GM13976 (cell line): ENCODE results near the gene GCSAM.

ENCODE experiments used
- DNase-seq: peaks from one replicate; pipeline ENCODE4 v3.0.0; 2012; ENCODE audit warnings: low spot score
- CTCF ChIP-seq: IDR thresholded peaks from 2 replicates; pipeline ENCODE4 v1.5.1; 2012; ENCODE audit warnings: borderline replicate concordance, mild to moderate bottlenecking; ENCODE audit not compliant: insufficient read depth; ENCODE audit errors: extremely low read depth, missing control alignments, control extremely low read depth
- in situ Hi-C: fragments of 300-500 bp; cut with MboI; formaldehyde crosslinking; loops from one replicate; pipeline ENCODE4 v1.12.0; 2022; ENCODE audit warnings: low sequenced_read_pairs, mixed read lengths, inconsistent platforms; ENCODE audit not compliant: unreplicated experiment

GCSAM gene

GRCh38 chr3:112115806-112116383 is 17.2 kb downstream of the GCSAM start:
- no peak for DNase-seq
- TF ChIP-seq CTCF: no peak
- in situ Hi-C loops: loop anchor here (10.0 kb wide), 1 partner anchor 379 kb away; the partner anchor contains the start of gene BTLA

DNA sequence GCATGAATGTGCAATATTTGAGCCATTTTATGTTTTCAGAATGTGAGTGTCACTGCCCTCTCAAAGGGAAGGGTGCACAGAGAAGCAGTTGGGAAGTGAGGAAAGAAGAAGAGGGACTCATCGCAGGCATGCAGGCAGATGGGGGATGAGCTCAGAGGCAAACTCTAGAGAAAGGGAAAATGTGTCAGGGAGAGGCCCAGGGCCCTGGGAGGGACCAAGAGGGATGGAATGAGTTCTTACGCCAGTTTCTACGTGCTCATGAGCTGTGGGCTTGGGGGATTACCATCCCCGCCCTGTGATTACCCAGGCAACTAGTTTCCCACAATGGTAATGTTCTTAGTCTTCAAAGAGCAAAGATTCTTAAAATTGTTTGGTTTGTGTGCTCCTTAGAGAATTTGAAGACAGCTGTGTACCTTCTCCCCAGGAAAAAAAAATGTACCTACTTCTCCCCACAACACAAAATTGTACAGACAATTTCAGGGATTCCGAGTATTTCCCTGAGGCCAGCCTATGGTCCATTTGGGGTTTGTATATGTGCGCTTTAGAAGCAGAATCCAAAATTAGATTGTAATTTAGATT is 17.8 kb downstream of the GCSAM start:
- in situ Hi-C loops: loop anchor here (10.0 kb wide), 1 partner anchor 380 kb away; the partner anchor contains the start of gene BTLA
- TF ChIP-seq CTCF: no peak
- peak; percentile 43 for DNase-seq

DNA sequence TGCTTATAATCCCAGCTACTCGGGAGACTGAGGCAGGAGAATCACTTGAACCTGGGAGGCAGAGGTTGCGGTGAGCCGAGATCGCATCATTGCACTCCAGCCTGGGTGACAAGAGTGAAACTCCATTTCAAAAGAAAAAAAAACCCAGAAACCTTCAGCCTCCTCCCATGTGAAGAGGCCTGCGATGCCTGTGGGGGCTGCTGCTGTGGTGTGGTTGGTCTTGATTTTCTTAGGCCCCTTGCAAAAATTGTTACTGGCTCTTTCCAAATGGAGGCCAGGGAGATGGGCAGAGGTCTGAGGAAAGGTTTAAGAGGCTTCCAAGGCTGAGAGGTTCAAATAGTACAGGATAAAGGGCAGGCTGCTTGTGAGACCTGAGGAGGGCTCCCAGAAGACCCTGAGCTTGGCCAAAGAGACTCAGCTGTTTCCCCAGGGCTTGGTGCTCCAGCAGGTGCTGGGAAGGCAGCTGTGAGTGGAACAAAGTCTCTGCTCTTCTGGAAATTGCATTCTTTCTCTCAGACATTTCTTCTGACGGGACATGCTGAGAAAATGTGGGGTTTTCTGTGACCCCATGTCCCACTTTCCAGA is 18.4 kb downstream of the GCSAM start:
- TF ChIP-seq CTCF: no peak
- DNase-seq: no peak
- in situ Hi-C loops: loop anchor here (10.0 kb wide), 1 partner anchor 380 kb away; the partner anchor contains the start of gene BTLA

DNA sequence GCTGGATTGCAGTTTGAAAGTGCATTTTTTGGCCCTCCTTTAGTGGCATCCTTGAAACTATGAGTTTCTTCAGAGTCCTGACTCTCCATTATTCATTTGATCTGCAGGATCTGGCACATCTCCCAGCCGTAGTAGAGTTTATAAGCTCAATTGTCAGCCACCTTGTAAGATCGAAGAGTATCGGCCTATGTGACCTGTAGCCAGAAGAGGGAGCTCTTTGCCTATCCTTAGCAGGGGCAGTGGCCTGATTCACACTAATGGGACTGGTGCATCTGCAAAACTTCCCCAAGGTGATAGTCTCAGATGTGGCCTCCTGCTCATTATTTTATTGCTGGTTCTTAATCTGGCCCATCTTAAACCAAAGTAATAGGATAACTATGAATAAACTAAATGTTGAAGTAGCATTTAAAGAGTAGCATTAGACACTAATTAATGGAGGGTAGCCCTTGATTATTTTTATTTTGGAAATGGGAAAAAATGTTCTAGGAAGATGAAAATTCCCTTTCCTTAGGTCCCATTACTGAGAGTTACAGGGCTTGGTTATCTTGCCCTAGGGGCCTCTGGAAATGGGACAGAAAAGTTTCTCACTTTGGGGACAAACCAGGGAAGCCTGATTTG is 21.2 kb downstream of the GCSAM start:
- in situ Hi-C loops: loop anchor here (10.0 kb wide), 1 partner anchor 383 kb away; the partner anchor contains the start of gene BTLA
- DNase-seq: peak; percentile 66
- TF ChIP-seq CTCF: peak; percentile 91

GRCh38 chr3:112109322-112109721 is 23.7 kb downstream of the GCSAM start:
- DNase-seq: no peak
- TF ChIP-seq CTCF: no peak
- in situ Hi-C loops: no loop called here

GRCh38 chr3:112104774-112105173 is 28.3 kb downstream of the GCSAM start:
- in situ Hi-C loops: no loop called here
- TF ChIP-seq CTCF: no peak
- DNase-seq: no peak
